ENCODE data around the gene SCFD2. TPM values are rescaled to one million over a fixed set of nuclear protein-coding genes. Genes with fewer than 3 reads are reported as not detected.

SCFD2 gene
- total and polyA plus RNA-seq, 2 donors: 5.0 to 12.1 TPM

GRCh38 chr4:53121264-53121865 lies 244.5 kb downstream of the SCFD2 start:
- Histone ChIP-seq H3K4me1 (ENCODE audit: control insufficient read depth in 2 of 2, insufficient read depth in 2 of 2, low read length in 2 of 2) (no peaks in the 10 kb centered on the region), H3K27ac (ENCODE audit: low read depth in 1 of 2, low read length in 1 of 2) (no peak overlapping the region), H3K27me3 (ENCODE audit: control insufficient read depth in 2 of 2, insufficient read depth in 1 of 2, low read length in 1 of 2) (no peaks in the 10 kb centered on the region), H3K36me3 (ENCODE audit: control insufficient read depth in 2 of 2, insufficient read depth in 2 of 2, low read length in 1 of 2) (no peaks in the 10 kb centered on the region), H3K4me3 (ENCODE audit: low read length in 2 of 2) (no peak overlapping the region), H3K9me3 (ENCODE audit: control insufficient read depth in 2 of 2, insufficient read depth in 1 of 2, low read length in 1 of 2) (no peaks in the 10 kb centered on the region)
- no peak for DNase-seq (ENCODE audit: low read depth in 6 of 9, low spot score in 9 of 9)
- WGBS: 98% methylated on average over 6 of the region's 6 CpGs

GRCh38 chr4:53120778-53121177 lies 245.1 kb downstream of the SCFD2 start:
- Histone ChIP-seq H3K9me3 (ENCODE audit: control insufficient read depth in 2 of 2, insufficient read depth in 1 of 2, low read length in 1 of 2) (no peaks in the 10 kb centered on the region), H3K27ac (ENCODE audit: low read depth in 1 of 2, low read length in 1 of 2) (no peak overlapping the region), H3K4me3 (ENCODE audit: low read length in 2 of 2) (no peak overlapping the region), H3K27me3 (ENCODE audit: control insufficient read depth in 2 of 2, insufficient read depth in 1 of 2, low read length in 1 of 2) (no peaks in the 10 kb centered on the region), H3K4me1 (ENCODE audit: control insufficient read depth in 2 of 2, insufficient read depth in 2 of 2, low read length in 2 of 2) (no peaks in the 10 kb centered on the region), H3K36me3 (ENCODE audit: control insufficient read depth in 2 of 2, insufficient read depth in 2 of 2, low read length in 1 of 2) (no peaks in the 10 kb centered on the region)
- 98% methylated on average over 6 of the region's 6 CpGs for WGBS
- DNase-seq (ENCODE audit: low read depth in 6 of 9, low spot score in 9 of 9): no peak

GRCh38 chr4:53119680-53120079 lies 246.2 kb downstream of the SCFD2 start:
- no peaks in the 10 kb centered on the region for H3K36me3 ChIP-seq (ENCODE audit: control insufficient read depth in 2 of 2, insufficient read depth in 2 of 2, low read length in 1 of 2)
- no peaks in the 10 kb centered on the region for H3K27me3 ChIP-seq (ENCODE audit: control insufficient read depth in 2 of 2, insufficient read depth in 1 of 2, low read length in 1 of 2)
- H3K4me1 ChIP-seq (ENCODE audit: control insufficient read depth in 2 of 2, insufficient read depth in 2 of 2, low read length in 2 of 2): no peaks in the 10 kb centered on the region
- no peaks in the 10 kb centered on the region for H3K9me3 ChIP-seq (ENCODE audit: control insufficient read depth in 2 of 2, insufficient read depth in 1 of 2, low read length in 1 of 2)
- no peak overlapping the region for H3K27ac ChIP-seq (ENCODE audit: low read depth in 1 of 2, low read length in 1 of 2)
- no peak for DNase-seq (ENCODE audit: low read depth in 6 of 9, low spot score in 9 of 9)
- H3K4me3 ChIP-seq (ENCODE audit: low read length in 2 of 2): no peak overlapping the region

- H3K36me3 ChIP-seq (ENCODE audit: control insufficient read depth in 2 of 2, insufficient read depth in 2 of 2, low read length in 1 of 2): no peaks in the 10 kb centered on the region
- no peak overlapping the region for H3K4me3 ChIP-seq (ENCODE audit: low read length in 2 of 2)
- H3K9me3 ChIP-seq (ENCODE audit: control insufficient read depth in 2 of 2, insufficient read depth in 1 of 2, low read length in 1 of 2): no peaks in the 10 kb centered on the region
- no peak for DNase-seq (ENCODE audit: low read depth in 6 of 9, low spot score in 9 of 9)
- no peak overlapping the region for H3K27ac ChIP-seq (ENCODE audit: low read depth in 1 of 2, low read length in 1 of 2)
- H3K27me3 ChIP-seq (ENCODE audit: control insufficient read depth in 2 of 2, insufficient read depth in 1 of 2, low read length in 1 of 2): no peaks in the 10 kb centered on the region
- 92% methylated on average over 3 of the region's 3 CpGs for WGBS
- H3K4me1 ChIP-seq (ENCODE audit: control insufficient read depth in 2 of 2, insufficient read depth in 2 of 2, low read length in 2 of 2): no peaks in the 10 kb centered on the region
Observed at GRCh38 chr4:53118676-53119075, 247.2 kb downstream of the SCFD2 start.

- Histone ChIP-seq H3K36me3 (ENCODE audit: control insufficient read depth in 2 of 2, insufficient read depth in 2 of 2, low read length in 1 of 2) (no peaks in the 10 kb centered on the region), H3K27ac (ENCODE audit: low read depth in 1 of 2, low read length in 1 of 2) (no peak overlapping the region), H3K27me3 (ENCODE audit: control insufficient read depth in 2 of 2, insufficient read depth in 1 of 2, low read length in 1 of 2) (no peaks in the 10 kb centered on the region), H3K9me3 (ENCODE audit: control insufficient read depth in 2 of 2, insufficient read depth in 1 of 2, low read length in 1 of 2) (no peaks in the 10 kb centered on the region), H3K4me3 (ENCODE audit: low read length in 2 of 2) (no peak overlapping the region), H3K4me1 (ENCODE audit: control insufficient read depth in 2 of 2, insufficient read depth in 2 of 2, low read length in 2 of 2) (no peaks in the 10 kb centered on the region)
- 93% methylated on average over 1 of the region's 1 CpG for WGBS
- DNase-seq (ENCODE audit: low read depth in 6 of 9, low spot score in 9 of 9): peak in 1 of 9 donors; percentile 1
Observed at GRCh38 chr4:53116954-53117353, 248.9 kb downstream of the SCFD2 start.

GRCh38 chr4:53113431-53114225 lies 252.2 kb downstream of the SCFD2 start:
- no peak overlapping the region for H3K27ac ChIP-seq (ENCODE audit: low read depth in 1 of 2, low read length in 1 of 2)
- no peaks in the 10 kb centered on the region for H3K27me3 ChIP-seq (ENCODE audit: control insufficient read depth in 2 of 2, insufficient read depth in 1 of 2, low read length in 1 of 2)
- H3K4me1 ChIP-seq (ENCODE audit: control insufficient read depth in 2 of 2, insufficient read depth in 2 of 2, low read length in 2 of 2): no peaks in the 10 kb centered on the region
- no peak overlapping the region for H3K4me3 ChIP-seq (ENCODE audit: low read length in 2 of 2)
- WGBS: 96% methylated on average over 2 of the region's 2 CpGs
- no peaks in the 10 kb centered on the region for H3K36me3 ChIP-seq (ENCODE audit: control insufficient read depth in 2 of 2, insufficient read depth in 2 of 2, low read length in 1 of 2)
- DNase-seq (ENCODE audit: low read depth in 6 of 9, low spot score in 9 of 9): no peak
- no peaks in the 10 kb centered on the region for H3K9me3 ChIP-seq (ENCODE audit: control insufficient read depth in 2 of 2, insufficient read depth in 1 of 2, low read length in 1 of 2)

- Histone ChIP-seq H3K27me3 (ENCODE audit: control insufficient read depth in 2 of 2, insufficient read depth in 1 of 2, low read length in 1 of 2) (no peaks in the 10 kb centered on the region), H3K27ac (ENCODE audit: low read depth in 1 of 2, low read length in 1 of 2) (no peak overlapping the region), H3K4me3 (ENCODE audit: low read length in 2 of 2) (no peak overlapping the region), H3K4me1 (ENCODE audit: control insufficient read depth in 2 of 2, insufficient read depth in 2 of 2, low read length in 2 of 2) (no peaks in the 10 kb centered on the region), H3K9me3 (ENCODE audit: control insufficient read depth in 2 of 2, insufficient read depth in 1 of 2, low read length in 1 of 2) (no peaks in the 10 kb centered on the region), H3K36me3 (ENCODE audit: control insufficient read depth in 2 of 2, insufficient read depth in 2 of 2, low read length in 1 of 2) (no peaks in the 10 kb centered on the region)
- WGBS: 92% methylated on average over 6 of the region's 6 CpGs
- DNase-seq (ENCODE audit: low read depth in 6 of 9, low spot score in 9 of 9): no peak
Observed at GRCh38 chr4:53105313-53105712, 260.5 kb downstream of the SCFD2 start.

- no peak overlapping the region for H3K27ac ChIP-seq (ENCODE audit: low read depth in 1 of 2, low read length in 1 of 2)
- WGBS: 100% methylated on average over 1 of the region's 1 CpG
- no peak for DNase-seq (ENCODE audit: low read depth in 6 of 9, low spot score in 9 of 9)
Observed at GRCh38 chr4:53103481-53103880, 262.4 kb downstream of the SCFD2 start.

GRCh38 chr4:53101191-53101581 lies 264.7 kb downstream of the SCFD2 start:
- no peaks in the 10 kb centered on the region for H3K4me1 ChIP-seq (ENCODE audit: control insufficient read depth in 2 of 2, insufficient read depth in 2 of 2, low read length in 2 of 2)
- DNase-seq (ENCODE audit: low read depth in 6 of 9, low spot score in 9 of 9): no peak
- no peak overlapping the region for H3K27ac ChIP-seq (ENCODE audit: low read depth in 1 of 2, low read length in 1 of 2)
- no peaks in the 10 kb centered on the region for H3K27me3 ChIP-seq (ENCODE audit: control insufficient read depth in 2 of 2, insufficient read depth in 1 of 2, low read length in 1 of 2)
- H3K9me3 ChIP-seq (ENCODE audit: control insufficient read depth in 2 of 2, insufficient read depth in 1 of 2, low read length in 1 of 2): no peaks in the 10 kb centered on the region
- no peaks in the 10 kb centered on the region for H3K36me3 ChIP-seq (ENCODE audit: control insufficient read depth in 2 of 2, insufficient read depth in 2 of 2, low read length in 1 of 2)
- no peak overlapping the region for H3K4me3 ChIP-seq (ENCODE audit: low read length in 2 of 2)

More at GRCh38 chr4:53103481-53103880, 262.4 kb downstream of the SCFD2 start:
- Histone ChIP-seq H3K4me3 (ENCODE audit: low read length in 2 of 2) (no peak overlapping the region), H3K4me1 (ENCODE audit: control insufficient read depth in 2 of 2, insufficient read depth in 2 of 2, low read length in 2 of 2) (no peaks in the 10 kb centered on the region), H3K27me3 (ENCODE audit: control insufficient read depth in 2 of 2, insufficient read depth in 1 of 2, low read length in 1 of 2) (no peaks in the 10 kb centered on the region), H3K9me3 (ENCODE audit: control insufficient read depth in 2 of 2, insufficient read depth in 1 of 2, low read length in 1 of 2) (no peaks in the 10 kb centered on the region), H3K36me3 (ENCODE audit: control insufficient read depth in 2 of 2, insufficient read depth in 2 of 2, low read length in 1 of 2) (no peaks in the 10 kb centered on the region)
